HG03066 (cell line): ENCODE data around the gene OCLN.
"Not testable (repeated sequence)": the region's sequence is repeated elsewhere in the genome, so short reads cannot be mapped to it uniquely, and the experiment has no call there.

Experiments used
- ATAC-seq: cut with Tn5 transposase; IDR thresholded peaks from one replicate; pipeline ENCODE4 v1.9.1; 2021; ENCODE audit warnings: low read depth; ENCODE audit not compliant: unreplicated experiment

Gene OCLN

DNA sequence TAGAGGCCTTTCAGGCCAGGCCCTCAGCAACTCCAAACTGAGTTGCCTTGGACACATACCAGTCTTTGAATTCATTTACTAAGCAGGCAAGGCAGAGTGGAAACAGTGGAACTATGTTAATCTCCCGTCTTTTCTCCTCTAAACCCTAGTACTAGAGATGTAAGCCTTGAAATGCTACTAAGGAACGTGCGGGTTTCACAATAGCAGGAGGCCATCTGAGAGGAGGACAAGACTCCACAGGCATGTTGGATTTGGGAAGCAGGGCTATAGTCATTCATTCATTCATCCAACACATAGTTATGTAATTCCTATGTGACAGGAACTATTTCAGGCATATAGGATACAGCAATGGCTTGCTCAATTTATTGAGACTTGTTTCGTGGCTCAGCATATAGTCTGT lies 3.3 kb upstream of the OCLN start:
- no peak for ATAC-seq

DNA sequence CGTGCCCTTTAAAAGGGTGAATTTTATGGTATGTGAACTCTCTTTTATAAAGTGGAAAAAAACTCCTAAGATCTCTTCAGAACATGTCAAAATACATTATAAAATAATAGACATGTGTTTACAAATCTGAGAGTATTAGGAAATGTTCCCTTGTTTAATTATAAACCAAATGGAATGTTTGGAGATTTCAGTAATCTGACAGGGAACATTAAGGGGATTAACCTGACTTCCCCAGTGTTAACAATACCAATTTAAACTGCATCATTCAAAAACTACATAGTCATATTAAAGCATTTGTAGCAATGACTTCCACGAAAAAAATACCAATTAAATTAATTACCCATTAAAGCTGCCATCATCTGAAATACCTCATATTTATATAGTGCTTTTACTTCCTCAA lies 1.6 kb upstream of the OCLN start:
- no peak for ATAC-seq

DNA sequence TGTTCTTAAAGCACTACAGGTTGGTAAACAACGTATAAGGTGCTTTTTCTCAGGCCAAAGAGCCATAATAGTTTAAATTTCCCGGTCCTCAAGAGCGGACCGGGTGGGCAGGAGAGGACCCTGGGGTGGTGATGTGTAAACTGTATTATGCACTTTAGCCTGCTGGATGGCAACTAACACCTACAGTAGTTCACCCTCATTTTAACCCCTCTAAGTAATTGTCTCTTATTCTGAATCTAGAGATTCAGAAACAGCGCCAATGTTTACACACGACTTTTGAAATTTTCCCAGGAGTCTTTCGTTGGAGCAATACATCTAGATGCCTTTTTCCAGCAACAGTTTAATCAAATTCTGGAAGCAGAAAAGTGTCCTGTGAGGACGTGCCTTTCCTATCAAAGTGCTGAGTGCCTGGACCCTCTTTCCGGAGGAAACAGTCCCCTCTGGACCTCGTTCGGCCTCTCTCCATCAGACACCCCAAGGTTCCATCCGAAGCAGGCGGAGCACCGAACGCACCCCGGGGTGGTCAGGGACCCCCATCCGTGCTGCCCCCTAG lies 676 bp upstream of the OCLN start:
- ATAC-seq = no peak

DNA sequence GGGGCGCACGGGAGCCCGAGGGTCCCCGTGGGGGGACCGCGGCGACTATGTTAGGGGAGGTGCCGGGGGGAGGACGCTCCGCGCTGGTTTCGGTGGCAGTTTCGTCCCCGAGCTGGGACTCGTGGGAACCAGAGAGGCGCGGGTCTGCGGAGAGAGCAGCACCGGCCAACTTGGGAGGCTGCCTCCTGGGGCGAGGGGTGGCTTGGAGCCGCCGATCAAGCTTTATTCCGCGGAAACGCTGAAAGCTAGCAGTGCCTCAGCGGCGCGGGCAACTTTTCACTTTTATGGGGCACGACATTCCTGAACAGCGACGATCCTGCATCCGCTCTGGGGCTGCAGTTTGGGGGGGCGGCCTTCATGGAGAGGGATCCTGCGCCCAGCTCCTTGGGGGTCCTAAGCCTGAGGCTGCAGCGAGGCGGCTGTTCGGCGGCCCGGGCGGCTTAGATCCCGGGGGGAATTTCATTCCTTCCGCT lies 369 bp downstream of the OCLN start:
- no peak for ATAC-seq

DNA sequence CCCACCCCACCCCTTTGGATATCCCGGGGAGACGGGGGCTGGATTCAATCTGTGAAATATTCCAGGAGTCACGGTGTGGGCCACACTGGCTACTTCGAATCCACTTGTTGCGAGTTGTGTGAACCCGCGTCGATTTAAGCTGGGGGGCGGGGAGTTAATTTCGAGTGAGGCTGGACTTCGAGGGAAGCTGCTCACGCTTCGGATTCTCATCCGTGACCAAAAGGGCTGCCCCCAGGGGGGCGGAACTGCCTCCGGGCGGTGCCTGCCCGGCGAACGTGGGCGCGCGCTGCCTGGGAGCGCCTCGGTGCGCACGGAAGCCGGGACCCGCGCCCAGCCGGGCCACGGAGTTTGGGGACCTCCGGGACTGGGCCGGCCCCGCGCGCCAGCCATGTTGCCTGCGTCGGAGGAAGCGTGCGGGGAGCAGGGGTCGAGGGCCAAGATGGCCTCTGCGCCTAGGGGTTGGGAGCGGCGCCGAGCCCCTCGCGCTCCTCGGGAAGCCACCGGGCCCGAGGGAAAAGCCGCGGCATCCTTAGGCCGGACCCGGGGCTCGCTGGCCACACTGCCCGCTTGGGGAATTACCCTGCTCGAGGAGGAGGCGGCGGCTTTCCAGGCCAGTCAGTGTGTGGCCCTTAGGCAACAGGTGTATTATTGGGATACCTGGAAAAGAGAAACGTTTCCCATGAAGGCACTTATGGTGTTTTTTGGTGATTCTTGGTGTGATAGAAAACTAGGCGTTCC lies 975 bp downstream of the OCLN start:
- ATAC-seq = no peak

DNA sequence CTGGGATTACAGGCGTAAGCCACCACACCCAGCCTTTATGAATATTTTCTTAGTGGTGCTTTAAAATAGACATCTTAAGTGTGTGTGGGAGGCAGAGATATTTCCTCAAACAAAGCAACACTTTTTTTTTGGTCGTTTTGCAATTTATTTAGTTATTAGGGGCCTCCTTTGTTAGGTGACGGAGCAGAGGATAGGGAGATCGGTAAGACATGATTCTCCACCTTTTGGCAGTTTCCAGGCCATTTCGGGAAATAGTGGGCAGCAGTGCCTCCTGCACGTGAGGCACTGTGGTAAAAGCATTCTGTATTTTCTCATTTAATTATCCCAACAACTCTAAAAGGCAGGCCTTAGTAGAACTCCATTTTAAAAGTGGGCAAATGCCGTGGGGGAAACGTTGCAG lies 1.9 kb downstream of the OCLN start:
- no peak for ATAC-seq

DNA sequence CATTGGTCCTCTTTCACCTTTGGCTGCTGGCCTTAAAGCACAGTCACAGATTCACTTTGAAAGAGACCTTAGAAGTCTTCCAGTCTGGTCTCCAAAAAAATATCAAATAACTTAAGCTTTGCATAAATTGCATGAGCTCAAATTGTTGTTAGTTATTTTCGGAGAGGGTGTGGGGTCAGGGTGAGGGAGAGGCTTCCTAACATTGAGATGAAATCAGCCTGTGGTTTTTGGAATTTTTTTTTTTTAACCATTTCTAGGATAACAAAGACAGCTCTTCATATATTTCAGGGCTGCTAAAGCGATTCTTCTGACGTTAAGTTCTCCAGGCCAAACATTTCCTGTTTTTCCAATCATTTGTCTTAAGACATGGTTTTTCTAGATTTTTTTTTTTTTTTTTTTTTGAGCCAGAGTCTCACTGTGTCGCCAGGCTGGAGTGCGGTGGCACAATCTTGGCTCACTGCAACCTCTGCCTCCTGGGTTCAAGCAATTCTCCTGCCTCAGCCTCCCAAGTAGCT lies 4.5 kb downstream of the OCLN start:
- no peak for ATAC-seq

DNA sequence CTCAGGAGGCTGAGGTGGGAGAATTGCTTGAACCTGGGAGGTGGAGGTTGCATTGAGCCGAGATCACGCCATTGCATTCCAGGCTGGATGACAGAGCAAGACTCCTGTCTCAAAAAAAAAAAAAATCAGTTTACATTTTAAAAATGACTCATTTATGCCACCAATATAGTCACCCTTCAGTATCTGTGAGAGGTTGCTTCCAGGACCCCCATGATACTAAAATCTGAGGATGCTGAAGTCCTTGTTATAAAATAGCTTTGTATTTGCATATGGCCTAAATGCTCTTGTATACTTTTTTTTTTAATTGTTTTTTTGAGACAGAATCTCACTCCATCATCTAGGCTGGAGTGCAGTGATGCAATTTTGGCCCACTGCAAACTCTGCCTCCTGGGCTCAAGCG lies 5.8 kb downstream of the OCLN start:
- ATAC-seq = no peak

DNA sequence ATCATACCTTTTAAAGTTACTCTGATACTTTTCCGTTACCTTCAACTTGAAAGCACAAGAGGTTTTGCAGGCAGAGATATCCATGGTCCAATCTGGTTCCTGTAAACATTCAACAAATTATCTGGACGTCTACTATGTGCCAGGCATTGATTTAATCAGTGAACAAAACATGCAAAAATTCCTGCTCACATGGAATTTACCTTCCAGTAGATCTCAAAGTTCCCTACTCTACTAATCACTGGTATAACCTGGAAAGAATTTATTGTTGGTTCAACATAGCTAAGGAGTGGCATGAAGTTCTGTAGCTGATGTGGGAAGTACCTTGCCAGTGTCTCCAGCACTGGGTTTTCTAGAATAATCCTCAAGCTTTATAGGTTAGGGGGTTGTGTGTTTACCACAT lies 9.8 kb downstream of the OCLN start:
- no peak for ATAC-seq

DNA sequence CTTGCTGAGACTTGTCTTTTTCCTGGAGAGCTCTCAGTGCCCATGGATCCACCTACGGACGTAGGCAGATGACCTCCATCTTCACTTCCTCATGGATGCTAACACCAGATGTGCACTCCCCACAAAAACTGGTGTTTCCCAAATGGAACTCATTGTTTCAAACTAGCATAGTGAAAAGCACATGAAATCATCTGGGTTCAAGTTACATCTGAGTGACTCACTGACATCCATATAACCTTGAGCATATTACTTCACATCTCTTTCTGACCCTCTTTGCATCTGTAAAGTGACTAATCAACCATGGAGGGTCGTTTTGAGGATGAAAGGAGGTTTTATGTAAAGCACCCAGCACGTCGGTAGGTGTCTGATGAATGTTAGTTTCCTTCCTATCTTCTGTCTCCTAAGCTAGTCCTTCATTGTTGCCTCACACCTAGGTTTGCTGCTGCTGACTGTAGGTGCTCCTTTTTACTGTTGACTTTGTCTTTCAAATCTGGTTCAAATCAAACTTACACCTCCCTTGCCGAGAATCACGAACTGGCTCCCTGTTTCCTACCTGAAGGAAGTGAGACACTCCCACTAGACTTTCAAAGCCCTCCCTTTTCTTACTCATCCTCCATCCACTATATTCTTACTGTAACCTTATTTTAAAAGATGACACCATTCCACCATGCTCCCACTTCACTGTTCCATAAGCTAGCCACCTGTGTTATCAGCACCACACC lies 10.3 kb downstream of the OCLN start:
- no peak for ATAC-seq

DNA sequence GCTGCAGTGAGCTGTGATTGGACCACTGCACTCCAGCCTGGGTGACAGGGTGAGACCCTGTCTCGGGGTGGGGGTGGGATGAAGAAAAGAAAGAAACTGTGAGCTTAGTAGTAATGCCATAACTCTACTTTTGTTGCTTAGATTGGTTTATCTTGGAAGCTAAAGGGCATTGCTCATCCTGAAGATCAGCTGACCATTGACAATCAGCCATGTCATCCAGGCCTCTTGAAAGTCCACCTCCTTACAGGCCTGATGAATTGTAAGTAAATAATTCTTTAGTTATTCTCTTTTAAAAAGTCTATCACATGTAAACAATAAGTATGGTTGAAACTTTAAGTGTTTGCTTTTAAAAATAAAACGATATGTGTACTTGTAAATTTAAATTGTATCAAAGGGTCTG lies 11.4 kb downstream of the OCLN start:
- ATAC-seq = no peak

DNA sequence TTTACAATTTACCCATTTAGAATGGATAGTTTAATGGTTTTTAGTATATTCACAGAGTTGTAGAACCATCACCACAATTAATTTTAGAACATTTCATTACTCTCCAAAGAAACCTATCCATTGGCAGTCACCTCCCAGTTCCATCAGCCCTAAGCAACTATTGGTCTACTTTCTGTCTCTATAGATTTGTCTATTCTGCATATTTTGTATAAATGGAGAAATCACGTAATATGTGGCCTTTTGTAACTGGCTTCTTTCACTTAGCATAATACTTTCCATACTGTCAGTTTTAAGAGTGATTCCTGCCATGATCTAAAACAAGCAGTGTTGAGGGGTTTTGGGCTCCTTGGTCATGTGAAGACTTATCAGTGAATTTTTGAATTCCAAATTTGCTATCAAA lies 12.7 kb downstream of the OCLN start:
- no peak for ATAC-seq

DNA sequence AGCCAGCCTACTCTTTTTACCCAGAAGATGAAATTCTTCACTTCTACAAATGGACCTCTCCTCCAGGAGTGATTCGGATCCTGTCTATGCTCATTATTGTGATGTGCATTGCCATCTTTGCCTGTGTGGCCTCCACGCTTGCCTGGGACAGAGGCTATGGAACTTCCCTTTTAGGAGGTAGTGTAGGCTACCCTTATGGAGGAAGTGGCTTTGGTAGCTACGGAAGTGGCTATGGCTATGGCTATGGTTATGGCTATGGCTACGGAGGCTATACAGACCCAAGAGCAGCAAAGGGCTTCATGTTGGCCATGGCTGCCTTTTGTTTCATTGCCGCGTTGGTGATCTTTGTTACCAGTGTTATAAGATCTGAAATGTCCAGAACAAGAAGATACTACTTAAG lies 16.6 kb downstream of the OCLN start:
- no peak for ATAC-seq

DNA sequence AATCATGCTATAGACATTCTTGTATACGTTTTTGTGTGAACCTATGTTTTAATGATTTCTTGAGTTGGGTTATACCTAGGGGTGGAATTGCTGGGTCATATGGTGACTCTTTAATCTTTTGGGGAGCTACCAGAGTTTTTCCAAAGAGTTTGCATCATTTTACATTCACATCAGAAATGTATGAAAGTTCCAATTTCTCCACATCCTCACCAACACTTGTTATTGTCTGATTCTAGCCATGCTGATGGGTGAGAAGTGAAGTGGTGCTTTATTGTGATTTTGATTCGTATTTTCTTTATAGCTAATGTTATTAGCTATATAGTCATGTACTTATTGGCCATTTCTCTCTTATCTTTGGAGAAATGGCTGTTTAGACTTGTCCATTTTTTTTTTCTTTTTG lies 18.1 kb downstream of the OCLN start:
- no peak for ATAC-seq

DNA sequence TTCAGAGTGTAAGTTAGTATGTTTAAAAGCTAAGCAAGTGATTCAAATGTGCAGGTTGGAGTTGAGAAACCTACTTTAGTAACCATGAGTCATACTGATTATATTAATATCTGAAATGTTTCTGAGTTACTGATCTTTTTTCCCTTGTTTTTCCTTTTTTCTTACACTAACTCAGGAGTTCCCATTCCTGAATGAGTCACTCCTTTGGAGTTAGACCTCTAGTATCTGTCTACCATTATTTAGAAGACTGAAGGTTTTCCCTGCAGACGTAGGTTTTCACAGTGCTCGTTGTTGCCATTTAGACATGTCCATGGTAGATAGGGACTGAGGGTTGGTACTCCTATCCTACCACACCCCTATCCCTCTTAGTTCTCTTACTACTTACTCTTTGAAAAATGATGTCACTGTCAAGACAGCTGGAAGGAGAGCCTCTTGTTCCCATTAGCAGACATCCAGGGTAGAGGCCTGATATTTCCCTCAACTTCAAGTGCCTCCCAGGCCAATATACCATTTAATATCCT lies 20.2 kb downstream of the OCLN start:
- ATAC-seq = no peak

DNA sequence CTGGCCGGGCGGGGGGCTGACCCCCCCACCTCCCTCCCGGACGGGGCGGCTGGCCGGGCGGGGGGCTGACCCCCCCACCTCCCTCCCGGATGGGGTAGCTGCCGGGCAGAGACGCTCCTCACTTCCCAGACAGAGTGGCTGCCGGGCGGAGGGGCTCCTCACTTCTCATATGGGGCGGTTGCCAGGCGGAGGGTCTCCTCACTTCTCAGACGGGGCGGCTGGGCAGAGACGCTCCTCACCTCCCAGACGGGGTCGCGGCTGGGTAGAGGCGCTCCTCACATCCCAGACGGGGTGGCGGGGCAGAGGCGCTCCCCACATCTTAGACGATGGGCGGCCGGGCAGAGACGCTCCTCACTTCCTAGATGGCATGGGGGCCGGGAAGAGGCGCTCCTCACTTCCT lies 23.0 kb downstream of the OCLN start:
- ATAC-seq = not testable (repeated sequence)

DNA sequence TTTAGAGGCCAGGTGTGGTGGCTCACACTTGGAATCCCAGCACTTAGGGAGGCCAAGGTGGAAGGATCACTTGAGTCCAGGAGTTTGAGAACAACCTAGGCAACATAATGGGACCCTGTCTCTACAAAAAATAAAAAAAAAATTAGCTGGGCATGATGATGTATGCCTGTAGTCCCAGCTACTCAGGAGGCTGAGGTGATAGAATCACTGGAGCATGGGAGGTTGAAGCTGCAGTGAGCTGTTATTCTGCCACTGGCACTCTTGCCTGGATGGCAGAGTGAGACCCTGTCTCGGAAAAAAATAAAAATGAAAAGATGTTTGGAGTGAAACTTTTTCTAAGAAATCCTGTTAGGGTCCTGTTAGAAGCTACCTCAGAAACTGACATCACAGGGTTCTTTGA lies 24.2 kb downstream of the OCLN start:
- no peak for ATAC-seq

DNA sequence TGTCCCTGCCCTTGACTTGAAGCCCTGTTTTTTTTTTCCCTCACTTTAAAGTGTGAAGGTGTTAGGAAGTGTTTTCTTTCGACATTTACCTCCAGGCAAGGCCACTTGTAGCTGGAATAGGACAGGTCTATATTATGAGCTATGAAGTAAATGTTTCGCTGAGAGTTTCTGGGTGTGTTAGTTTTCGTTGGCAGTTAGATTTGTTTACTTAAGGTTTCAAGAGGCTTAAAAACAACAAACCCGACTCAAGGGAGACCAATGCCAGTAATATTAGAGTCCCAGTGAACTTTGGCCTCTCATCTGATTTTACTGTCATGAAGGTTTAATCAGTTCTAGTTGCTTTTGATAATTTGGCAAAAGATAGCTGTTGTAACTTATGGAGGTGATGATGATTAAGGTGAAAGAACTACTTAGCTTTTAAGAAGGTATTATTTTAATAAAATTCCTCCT lies 25.2 kb downstream of the OCLN start:
- ATAC-seq = no peak

DNA sequence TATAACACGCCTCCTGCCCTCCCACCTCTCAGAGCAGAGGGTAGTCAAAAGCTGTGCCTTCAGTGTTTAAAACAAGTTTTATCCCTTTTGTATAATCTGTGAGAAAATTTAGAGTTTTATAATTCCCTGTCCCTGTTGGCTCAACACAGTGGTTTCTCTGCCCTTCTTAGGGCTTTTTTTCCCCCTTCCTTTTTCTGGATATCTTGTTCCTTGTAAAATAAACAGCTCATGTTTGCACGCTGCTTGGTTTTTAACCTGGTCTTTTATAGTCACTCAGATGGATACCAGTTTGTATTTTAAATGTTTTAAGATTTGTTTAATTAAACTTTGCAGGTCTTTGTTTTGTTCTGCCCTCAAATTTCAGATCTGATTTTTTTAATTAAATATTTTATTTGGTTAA lies 26.7 kb downstream of the OCLN start:
- ATAC-seq = no peak

DNA sequence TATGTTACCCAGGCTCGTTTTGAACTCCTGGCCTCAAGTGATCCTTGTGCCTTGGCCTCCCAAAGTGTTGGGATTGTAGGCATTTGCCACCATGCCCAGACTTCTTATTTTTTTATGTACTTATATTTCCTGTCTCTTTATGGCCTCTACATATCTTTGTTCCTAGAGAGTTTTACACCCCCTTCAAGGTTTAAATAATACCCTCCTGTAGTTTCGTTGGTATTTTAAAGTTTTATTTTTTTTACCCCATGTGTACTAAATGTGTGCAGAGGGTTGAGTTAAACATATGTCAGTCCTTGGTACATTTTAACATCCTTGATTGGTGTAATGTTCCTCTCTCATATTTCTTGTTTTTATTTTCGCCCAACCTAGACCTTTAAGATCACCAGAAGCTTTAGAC lies 29.4 kb downstream of the OCLN start:
- no peak for ATAC-seq

DNA sequence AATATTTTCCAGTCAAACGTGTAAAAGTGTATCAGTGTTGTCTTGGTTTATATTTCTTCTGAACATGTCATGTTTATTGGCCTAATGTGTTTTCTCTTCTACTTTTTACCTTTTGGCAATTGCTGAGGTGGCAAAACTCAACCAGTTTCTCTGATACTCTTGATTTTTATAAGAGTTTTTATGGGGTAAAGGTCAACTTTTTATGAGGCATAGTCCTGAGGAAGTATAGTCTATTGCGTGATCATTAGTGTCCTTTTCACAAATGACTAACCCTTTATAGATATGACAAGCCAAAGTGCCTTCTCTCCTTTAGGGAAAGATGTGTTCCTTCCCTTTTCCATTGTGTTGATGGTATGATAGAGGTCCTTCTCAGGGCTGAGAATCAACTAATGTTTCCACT lies 32.9 kb downstream of the OCLN start:
- ATAC-seq = no peak
